LoVo (cell line): ENCODE results near the gene CCDC124.
"Not testable (repeated sequence)": the region's sequence is repeated elsewhere in the genome, so short reads cannot be mapped to it uniquely, and the experiment has no call there.

Source experiments
- DNase-seq: peaks from one replicate; pipeline ENCODE4 v3.0.0-alpha.2; 2016; ENCODE audit warnings: low spot score

CCDC124 gene

GRCh38 chr19:17986569-17986968 lies 53.8 kb downstream of the CCDC124 start:
- DNase-seq = not testable (repeated sequence)

- DNase-seq = no peak
Observed at GRCh38 chr19:17988161-17988560, 55.3 kb downstream of the CCDC124 start.

- no peak for DNase-seq
Observed at GRCh38 chr19:17989425-17990094, 56.7 kb downstream of the CCDC124 start.

- no peak for DNase-seq
Observed at GRCh38 chr19:17993076-17993813, 60.4 kb downstream of the CCDC124 start.
